ENCODE results near the gene PRKAG2.

Gene PRKAG2

DNA sequence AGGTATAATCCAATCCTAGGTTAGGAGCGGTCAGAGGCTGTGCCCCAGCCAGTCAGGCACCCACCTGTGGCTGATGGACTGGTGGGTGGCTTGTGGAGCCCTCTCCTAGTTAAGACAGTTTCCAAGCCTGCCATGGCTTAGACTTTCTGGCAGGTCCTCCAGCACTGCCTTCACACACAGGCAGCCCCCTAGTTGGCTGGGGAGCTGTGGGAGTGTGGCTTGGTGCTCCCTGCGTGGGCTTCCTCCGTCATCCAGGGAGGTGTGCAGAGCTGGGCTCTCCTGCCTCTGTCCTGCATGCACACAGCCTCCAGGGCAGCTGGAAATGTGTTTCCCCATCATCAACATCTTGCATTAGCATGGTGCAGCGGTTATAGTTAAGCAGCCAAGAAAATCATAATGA, 273.0 kb downstream of the PRKAG2 start:
- H3K9ac ChIP-seq (ENCODE audit: insufficient read length) = no peak overlapping the region
- no peaks in the 10 kb centered on the region for H3K9me3 ChIP-seq (ENCODE audit: low read depth, low read length)
- no peak overlapping the region for H3K4me3 ChIP-seq
- TF ChIP-seq EZH2 (IDR thresholded peaks at IDR 0.05) = no peak
- H3K27ac ChIP-seq = no peak overlapping the region
- DNase-seq (ENCODE audit: low read depth, low spot score) = no peak
- no peaks in the 10 kb centered on the region for H3K36me3 ChIP-seq (ENCODE audit: insufficient read depth, low read length)

DNA sequence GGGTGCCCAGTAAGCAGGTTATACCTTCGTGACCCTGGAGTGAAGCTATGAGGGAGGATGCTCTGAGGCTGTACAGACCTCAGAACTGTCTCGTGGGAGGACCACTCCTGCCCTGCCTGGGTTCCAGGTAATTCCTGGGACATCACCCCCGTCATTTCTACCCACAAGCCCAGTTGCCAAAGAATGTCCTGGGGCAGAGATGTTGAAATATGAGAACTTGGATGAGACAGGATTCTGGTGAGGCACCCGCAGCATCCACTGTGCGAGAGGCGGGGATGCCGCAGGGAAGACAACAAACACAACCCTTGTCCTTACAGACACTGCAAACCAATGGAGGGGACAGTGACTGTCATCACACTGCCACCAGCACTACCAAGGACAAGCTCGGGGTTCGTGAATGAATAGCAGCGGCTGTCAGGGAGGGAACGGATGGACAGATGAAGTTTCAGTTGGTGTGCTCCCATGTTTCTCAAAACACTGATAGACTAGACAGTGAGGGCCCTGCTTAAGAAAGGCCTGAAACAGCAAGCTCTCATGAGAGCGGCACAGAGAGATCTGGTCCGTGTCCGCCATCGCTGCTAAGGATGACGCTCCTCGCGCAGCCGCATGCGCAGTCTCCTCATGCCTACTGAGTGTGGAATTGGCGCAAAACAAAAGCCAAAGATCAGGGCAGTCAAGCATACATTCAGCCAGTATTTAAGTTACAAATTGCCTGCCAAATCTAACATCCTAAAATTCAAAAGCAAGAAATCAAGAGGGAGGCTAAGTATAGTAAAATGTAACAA, 275.2 kb downstream of the PRKAG2 start:
- no peak for DNase-seq (ENCODE audit: low read depth, low spot score)
- Histone ChIP-seq H3K36me3 (ENCODE audit: insufficient read depth, low read length) (no peaks in the 10 kb centered on the region), H3K9me3 (ENCODE audit: low read depth, low read length) (no peaks in the 10 kb centered on the region), H3K27ac (no peak overlapping the region), H3K9ac (ENCODE audit: insufficient read length) (no peak overlapping the region), H3K4me3 (no peak overlapping the region)
- TF ChIP-seq FOXP2 (optimal IDR thresholded peaks at IDR 0.05; ENCODE audit: control extremely low read depth, extremely low read length, insufficient read depth) = no peak
- no peak for TF ChIP-seq EZH2 (IDR thresholded peaks at IDR 0.05)
- TF ChIP-seq POLR2AphosphoS5 (IDR thresholded peaks at IDR 0.05; ENCODE audit: borderline replicate concordance, low read depth, low read length) = no peak

DNA sequence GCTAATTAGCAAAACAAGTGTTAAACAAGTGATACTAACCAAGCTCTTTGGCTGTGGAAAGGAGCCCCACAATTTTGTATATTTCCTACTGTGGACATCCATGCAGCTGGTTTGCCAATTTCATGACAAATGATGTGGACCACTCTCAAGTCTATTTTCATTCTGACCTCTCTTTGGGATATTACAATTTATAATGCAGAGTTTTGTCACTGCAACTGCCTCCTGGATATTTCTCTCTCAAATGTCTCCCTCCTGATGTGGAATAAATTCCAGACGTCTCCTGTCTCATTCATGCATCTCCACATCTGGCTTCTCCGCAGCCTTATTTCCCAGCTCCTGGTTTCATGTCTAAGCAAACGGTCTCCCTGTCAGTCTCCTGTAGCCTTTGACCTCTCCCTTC, 276.6 kb downstream of the PRKAG2 start:
- no peak overlapping the region for H3K9ac ChIP-seq (ENCODE audit: insufficient read length)
- no peaks in the 10 kb centered on the region for H3K36me3 ChIP-seq (ENCODE audit: insufficient read depth, low read length)
- no peaks in the 10 kb centered on the region for H3K9me3 ChIP-seq (ENCODE audit: low read depth, low read length)
- DNase-seq (ENCODE audit: low read depth, low spot score) = no peak
- no peak overlapping the region for H3K4me3 ChIP-seq
- no peak overlapping the region for H3K27ac ChIP-seq
- no peak for TF ChIP-seq POLR2AphosphoS5 (IDR thresholded peaks at IDR 0.05; ENCODE audit: borderline replicate concordance, low read depth, low read length)
- TF ChIP-seq FOXP2 (optimal IDR thresholded peaks at IDR 0.05; ENCODE audit: control extremely low read depth, extremely low read length, insufficient read depth) = no peak
- no peak for TF ChIP-seq EZH2 (IDR thresholded peaks at IDR 0.05)

DNA sequence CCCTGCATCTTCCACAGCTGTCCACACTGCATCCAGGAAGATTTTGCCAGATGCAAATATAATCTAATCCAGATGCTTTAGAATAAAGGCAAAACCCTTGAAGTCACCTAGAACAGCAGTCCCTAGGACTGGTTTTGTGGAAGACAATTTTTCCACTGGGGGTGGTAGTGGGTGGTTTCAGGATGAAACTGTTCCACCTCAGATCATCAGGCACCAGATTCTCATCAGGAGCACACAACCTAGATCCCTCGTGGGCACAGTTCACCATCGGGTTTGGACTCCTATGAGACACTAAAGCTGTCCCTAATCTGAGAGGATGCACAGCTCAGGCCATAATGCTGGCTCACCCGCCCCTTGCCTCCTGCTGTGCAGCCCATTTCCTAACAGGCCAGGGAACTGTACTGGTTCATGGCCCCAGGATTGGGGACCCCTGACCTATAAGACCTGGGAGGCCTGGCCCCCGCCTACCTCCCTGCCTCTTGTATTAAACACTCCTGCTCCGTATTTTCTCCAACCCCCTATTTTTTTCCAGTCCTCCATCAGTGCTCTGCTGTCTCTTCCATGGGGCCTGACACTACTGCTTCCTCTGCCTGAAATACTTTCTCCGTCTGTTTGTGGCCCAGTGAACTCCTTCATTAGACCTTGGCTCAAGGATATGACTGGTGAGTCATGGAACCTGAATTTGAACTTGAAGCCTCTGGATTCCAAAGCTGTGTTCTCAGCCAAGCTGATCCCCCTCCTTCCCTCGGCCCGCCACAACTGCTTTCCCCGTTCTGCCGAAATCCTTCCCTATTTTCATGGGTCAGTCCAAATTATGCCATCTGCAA, 277.3 kb downstream of the PRKAG2 start:
- Histone ChIP-seq H3K4me3 (no peak overlapping the region), H3K9me3 (ENCODE audit: low read depth, low read length) (no peaks in the 10 kb centered on the region)

DNA sequence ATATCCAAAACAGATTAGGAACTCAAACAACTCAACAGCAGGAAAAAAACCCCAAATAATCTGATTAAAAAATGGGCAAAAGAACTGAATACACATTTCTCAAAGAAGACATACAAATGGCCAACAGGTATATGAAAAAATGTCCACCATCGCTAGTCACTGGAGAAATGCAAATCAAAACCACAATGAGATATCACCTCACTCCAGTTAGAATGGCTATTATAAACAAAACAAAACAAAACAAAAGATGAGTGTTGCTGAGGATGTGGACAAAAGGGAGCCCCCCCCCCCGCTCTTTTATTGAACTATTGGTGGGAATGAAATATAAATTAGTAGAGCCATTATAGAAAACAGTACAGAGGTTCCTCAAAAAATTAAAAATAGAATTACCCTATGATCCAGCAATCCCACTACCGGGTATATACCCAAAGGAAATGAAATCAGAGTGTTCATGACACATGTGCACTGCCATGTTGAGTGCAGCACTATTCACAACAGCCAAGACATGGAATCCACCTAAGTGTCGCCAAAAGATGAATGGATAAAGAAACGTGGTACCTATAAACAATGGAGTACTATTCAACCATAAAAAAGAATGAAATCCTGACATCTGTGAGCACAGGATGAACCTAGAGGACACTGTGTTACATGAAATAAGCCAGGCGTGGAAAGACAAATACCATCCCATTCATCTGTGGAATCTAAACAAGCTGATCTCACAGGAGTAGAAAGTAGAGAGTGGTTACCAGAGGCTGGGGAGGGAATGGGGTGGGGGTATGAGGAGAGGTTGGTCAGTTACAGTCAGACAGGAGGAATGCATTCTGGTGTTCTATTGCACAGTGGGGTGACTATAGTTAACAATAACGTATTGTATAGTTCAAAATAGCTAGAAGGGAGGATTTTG, 279.1 kb downstream of the PRKAG2 start:
- no peak overlapping the region for H3K27ac ChIP-seq
- no peaks in the 10 kb centered on the region for H3K36me3 ChIP-seq (ENCODE audit: insufficient read depth, low read length)
- DNase-seq (ENCODE audit: low read depth, low spot score) = no peak
- TF ChIP-seq POLR2AphosphoS5 (IDR thresholded peaks at IDR 0.05; ENCODE audit: borderline replicate concordance, low read depth, low read length) (no peak), EZH2 (IDR thresholded peaks at IDR 0.05) (no peak), FOXP2 (optimal IDR thresholded peaks at IDR 0.05; ENCODE audit: control extremely low read depth, extremely low read length, insufficient read depth) (no peak)
- H3K4me3 ChIP-seq = no peak overlapping the region
- H3K9ac ChIP-seq (ENCODE audit: insufficient read length) = no peak overlapping the region
- no peaks in the 10 kb centered on the region for H3K9me3 ChIP-seq (ENCODE audit: low read depth, low read length)

More for the DNA sequence above, 277.3 kb downstream of the PRKAG2 start:
- DNase-seq (ENCODE audit: low read depth, low spot score) = no peak
- H3K36me3 ChIP-seq (ENCODE audit: insufficient read depth, low read length) = no peaks in the 10 kb centered on the region
- H3K9ac ChIP-seq (ENCODE audit: insufficient read length) = no peak overlapping the region
- H3K27ac ChIP-seq = no peak overlapping the region
- TF ChIP-seq EZH2 (IDR thresholded peaks at IDR 0.05) (no peak), POLR2AphosphoS5 (IDR thresholded peaks at IDR 0.05; ENCODE audit: borderline replicate concordance, low read depth, low read length) (no peak), FOXP2 (optimal IDR thresholded peaks at IDR 0.05; ENCODE audit: control extremely low read depth, extremely low read length, insufficient read depth) (no peak)

DNA sequence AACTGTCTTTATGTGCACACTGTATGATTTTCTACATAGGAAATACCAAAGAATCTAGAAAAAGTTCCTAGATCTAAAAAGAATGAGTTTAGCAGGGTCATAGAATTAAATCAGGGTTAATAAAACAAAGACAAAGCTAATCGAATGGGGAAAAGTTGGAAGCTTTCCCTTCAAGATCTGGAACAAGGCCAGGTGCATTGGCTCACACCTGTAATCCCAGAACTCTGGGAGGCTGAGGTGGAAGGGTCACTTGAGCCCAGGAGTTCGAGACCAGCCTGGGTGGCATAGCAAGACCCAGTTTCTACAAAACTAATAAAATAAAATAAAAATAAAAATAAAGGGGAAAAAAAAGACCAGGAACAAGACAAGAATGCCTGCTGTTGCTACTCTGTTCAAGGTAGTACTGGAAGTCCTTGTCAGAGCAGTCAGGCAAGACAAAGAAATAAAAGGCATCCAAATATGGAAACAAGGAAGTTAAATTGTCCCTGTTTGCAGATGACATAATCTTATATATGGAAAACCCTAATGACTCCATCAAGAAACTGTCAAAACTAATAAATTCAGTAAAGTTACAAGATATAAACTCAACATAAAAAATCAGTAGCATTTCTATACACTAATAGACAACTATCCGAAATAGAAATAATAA, 281.1 kb downstream of the PRKAG2 start:
- no peak for DNase-seq (ENCODE audit: low read depth, low spot score)
- H3K27ac ChIP-seq = no peak overlapping the region
- H3K9me3 ChIP-seq (ENCODE audit: low read depth, low read length) = no peaks in the 10 kb centered on the region
- no peak overlapping the region for H3K9ac ChIP-seq (ENCODE audit: insufficient read length)
- H3K36me3 ChIP-seq (ENCODE audit: insufficient read depth, low read length) = no peaks in the 10 kb centered on the region
- no peak overlapping the region for H3K4me3 ChIP-seq
- TF ChIP-seq POLR2AphosphoS5 (IDR thresholded peaks at IDR 0.05; ENCODE audit: borderline replicate concordance, low read depth, low read length) (no peak), EZH2 (IDR thresholded peaks at IDR 0.05) (no peak), FOXP2 (optimal IDR thresholded peaks at IDR 0.05; ENCODE audit: control extremely low read depth, extremely low read length, insufficient read depth) (no peak)

DNA sequence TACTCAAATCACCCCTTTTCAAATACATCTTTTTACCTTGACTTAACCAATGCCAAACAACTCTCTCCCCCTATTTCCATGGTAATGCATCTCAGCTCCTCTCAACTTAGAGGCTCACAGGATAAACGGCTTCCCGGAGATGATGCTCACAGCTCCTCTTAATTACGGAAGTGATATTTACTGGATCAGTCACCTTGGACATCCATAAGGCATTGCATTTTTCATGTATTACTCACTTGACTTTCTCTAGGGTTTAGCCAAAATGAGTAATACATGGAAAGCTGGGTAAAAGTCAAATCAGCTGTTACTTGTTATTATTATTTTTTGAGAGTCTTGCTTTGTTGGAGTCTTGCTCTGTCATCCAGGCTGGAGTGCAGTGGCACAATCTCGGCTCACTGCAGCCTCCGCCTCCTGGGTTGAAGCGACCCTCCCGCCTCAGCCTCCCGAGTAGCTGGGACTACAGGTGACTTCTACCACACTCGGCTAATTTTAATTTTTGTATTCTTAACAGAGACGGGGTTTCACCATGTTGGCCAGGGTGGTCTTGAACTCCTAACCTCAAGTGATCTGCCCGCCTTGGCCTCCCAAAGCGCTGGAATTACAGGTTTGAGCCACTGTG, 283.9 kb downstream of the PRKAG2 start:
- Histone ChIP-seq H3K27ac (no peak overlapping the region), H3K36me3 (ENCODE audit: insufficient read depth, low read length) (no peaks in the 10 kb centered on the region), H3K9ac (ENCODE audit: insufficient read length) (no peak overlapping the region), H3K4me3 (no peak overlapping the region), H3K9me3 (ENCODE audit: low read depth, low read length) (no peaks in the 10 kb centered on the region)
- TF ChIP-seq EZH2 (IDR thresholded peaks at IDR 0.05) = no peak
- TF ChIP-seq FOXP2 (optimal IDR thresholded peaks at IDR 0.05; ENCODE audit: control extremely low read depth, extremely low read length, insufficient read depth) = no peak
- no peak for TF ChIP-seq POLR2AphosphoS5 (IDR thresholded peaks at IDR 0.05; ENCODE audit: borderline replicate concordance, low read depth, low read length)
- no peak for DNase-seq (ENCODE audit: low read depth, low spot score)

Measured in SK-N-MC (cell line).